H1 (cell line): ENCODE measurements around the gene SRF. TPM values are rescaled to one million over a fixed set of nuclear protein-coding genes. Genes with fewer than 3 reads are reported as not detected.

Experiments used
- CHD7 ChIP-seq: fragments of 300-600 bp; sonication (generic); IDR thresholded peaks from 2 replicates; pipeline ENCODE4 v1.7.1; 2012; ENCODE audit warnings: low read length, moderate library complexity, mild to moderate bottlenecking, inconsistent platforms; ENCODE audit not compliant: insufficient replicate concordance
- EGR1 ChIP-seq: IDR thresholded peaks from 2 replicates; pipeline ENCODE4 v1.6.1; 2011; ENCODE audit warnings: low read depth, low read length, borderline replicate concordance
- HDAC6 ChIP-seq: IDR thresholded peaks from one replicate; pipeline ENCODE4 v1.7.1; 2012; ENCODE audit warnings: low read depth, mild to moderate bottlenecking, inconsistent platforms, low read length, moderate library complexity
- SIN3A ChIP-seq, 2 experiments: IDR thresholded peaks in 1 of 2; conservative IDR thresholded peaks in 1 of 2; 2 replicates each; pipeline ENCODE4 v1.6.1; 2011 to 2012; ENCODE audit warnings: low read length in 2 of 2, improper control_type of control experiment in 1 of 2, low read depth in 1 of 2, mild to moderate bottlenecking in 1 of 2
- polyA plus RNA-seq, 7 experiments: library from polyadenylated mRNA; depleted of rRNA in 3 of 7; stranded (reverse) in 5 of 7; unstranded in 2 of 7; fragments of >200 nt in 5 of 7; fragments of 200-250 nt in 2 of 7; gene quantifications; 1 replicate in 5 of 7; 2 replicates in 1 of 7; 4 replicates in 1 of 7; pipeline versions ENCODE4 v1.2.1 to v1.2.3, GENCODE V29; 2011 to 2013; ENCODE audit warnings: missing spikeins in 2 of 7, mixed read lengths in 2 of 7
- total RNA-seq: library from RNA; stranded (reverse); fragmentation: NEBNext Ultra II Directional; extraction: Animal tissue kit (Norgen Biotek cat#: 25700); gene quantifications from 2 replicates; pipeline ENCODE4 v1.2.1, GENCODE V29; 2021

The SRF gene
- total and polyA plus RNA-seq, 2 of the 8 experiments (the other 6 are each of a cell fraction or from before 2014, with no cell fraction given): 49.0 to 69.5 TPM

GRCh38 chr6:43187821-43188220 is 16.8 kb downstream of the SRF start (continued):
- no peak for TF ChIP-seq CHD7
- TF ChIP-seq EGR1: no peak
- no peak for TF ChIP-seq HDAC6
- TF ChIP-seq SIN3A (conservative IDR thresholded peaks at IDR 0.05 in 1 of 2, IDR thresholded peaks at IDR 0.05 in 1 of 2; ENCODE audit: low read depth in 1 of 2, low read length in 2 of 2): no peak
